Measurements from ENCODE around the gene RIMS1. TPM values are rescaled to one million over a fixed set of nuclear protein-coding genes. Genes with fewer than 3 reads are reported as not detected.

The RIMS1 gene
- total RNA-seq, 1 donor from 2014 or later, result not detected

- intact Hi-C loops (cut with micrococcal nuclease), result loop anchor here (1.0 kb wide), 6 partner anchors 168 to 914 kb away; no protein-coding TSS in a partner anchor
Observed at GRCh38 chr6:72411872-72412708, 525.7 kb downstream of the RIMS1 start.

- intact Hi-C loops (cut with micrococcal nuclease), result loop anchor here (1.0 kb wide), 6 partner anchors 168 to 914 kb away; no protein-coding TSS in a partner anchor
Observed at GRCh38 chr6:72412709-72413044, 526.3 kb downstream of the RIMS1 start.

- intact Hi-C loops (cut with micrococcal nuclease), result no loop called here
Observed at GRCh38 chr6:72413884-72414283, 527.5 kb downstream of the RIMS1 start.

GRCh38 chr6:72414657-72415056 lies 528.3 kb downstream of the RIMS1 start:
- intact Hi-C loops (cut with micrococcal nuclease), result no loop called here

GRCh38 chr6:72416744-72417465 lies 530.6 kb downstream of the RIMS1 start:
- intact Hi-C loops (cut with micrococcal nuclease), result no loop called here

GRCh38 chr6:72417759-72418158 lies 531.4 kb downstream of the RIMS1 start:
- intact Hi-C loops (cut with micrococcal nuclease), result no loop called here

- intact Hi-C loops (cut with micrococcal nuclease), result no loop called here
Observed at GRCh38 chr6:72418495-72418894, 532.1 kb downstream of the RIMS1 start.

- intact Hi-C loops (cut with micrococcal nuclease), result no loop called here
Observed at GRCh38 chr6:72419966-72420365, 533.6 kb downstream of the RIMS1 start.

- intact Hi-C loops (cut with micrococcal nuclease), result no loop called here
Observed at GRCh38 chr6:72420409-72420808, 534.1 kb downstream of the RIMS1 start.

GRCh38 chr6:72421387-72421786 lies 535.0 kb downstream of the RIMS1 start:
- intact Hi-C loops (cut with micrococcal nuclease), result no loop called here

GRCh38 chr6:72422171-72422570 lies 535.8 kb downstream of the RIMS1 start:
- intact Hi-C loops (cut with micrococcal nuclease), result no loop called here

GRCh38 chr6:72424476-72424875 lies 538.1 kb downstream of the RIMS1 start:
- intact Hi-C loops (cut with micrococcal nuclease), result no loop called here

GRCh38 chr6:72425003-72425681 lies 538.8 kb downstream of the RIMS1 start:
- intact Hi-C loops (cut with micrococcal nuclease), result no loop called here

GRCh38 chr6:72440611-72441010 lies 554.3 kb downstream of the RIMS1 start:
- intact Hi-C loops (cut with micrococcal nuclease), result no loop called here

GRCh38 chr6:72446430-72446829 lies 560.1 kb downstream of the RIMS1 start:
- intact Hi-C loops (cut with micrococcal nuclease), result no loop called here

All from T-helper 1 cell treated with Interleukin-12 subunit alpha and Interleukin-12 subunit beta and Interleukin-4 antibody, amounts not matched to agents 30 ng/mL and 1 ng/mL, for 36 hours (primary cell).